ENCODE results near the gene CYTH3. TPM values are rescaled to one million over a fixed set of nuclear protein-coding genes. Genes with fewer than 3 reads are reported as not detected.

Gene CYTH3
- total RNA-seq, 2 donors from 2014 or later, result 12.3 to 37.7 TPM

- 97% methylated on average over 2 of the region's 2 CpGs for WGBS
- Histone ChIP-seq H3K27me3 (replicated peaks; ENCODE audit: insufficient read depth) (no peaks in the 10 kb centered on the region), H3K4me1 (replicated peaks) (no peaks in the 10 kb centered on the region), H3K9me3 (no peaks in the 10 kb centered on the region), H3K36me3 (no peaks in the 10 kb centered on the region), H3K4me3 (no peak overlapping the region), H3K27ac (no peak overlapping the region)
- intact Hi-C loops (cut with DNase I), result no loop called here
- TF ChIP-seq CTCF (IDR thresholded peaks at IDR 0.05), result no peak
- no peak for TF ChIP-seq POLR2A (IDR thresholded peaks at IDR 0.05)
- TF ChIP-seq POLR2AphosphoS5 (IDR thresholded peaks at IDR 0.05), result no peak
- DNase-seq (ENCODE audit: low spot score), result no peak
These were observed 151.3 kb downstream of the CYTH3 start for GRCh38 chr7:6121141-6121540.

- H3K27ac ChIP-seq, result no peak overlapping the region
- intact Hi-C loops (cut with DNase I), result no loop called here
- H3K4me3 ChIP-seq, result no peak overlapping the region
- 70% methylated on average over 2 of the region's 2 CpGs for WGBS
- no peaks in the 10 kb centered on the region for H3K9me3 ChIP-seq
- no peaks in the 10 kb centered on the region for H3K27me3 ChIP-seq (replicated peaks; ENCODE audit: insufficient read depth)
- H3K36me3 ChIP-seq, result no peaks in the 10 kb centered on the region
- no peak for TF ChIP-seq POLR2AphosphoS5 (IDR thresholded peaks at IDR 0.05)
- TF ChIP-seq POLR2A (IDR thresholded peaks at IDR 0.05), result no peak
- no peak for TF ChIP-seq CTCF (IDR thresholded peaks at IDR 0.05)
- DNase-seq (ENCODE audit: low spot score), result no peak
- no peaks in the 10 kb centered on the region for H3K4me1 ChIP-seq (replicated peaks)
These were observed 154.9 kb downstream of the CYTH3 start for GRCh38 chr7:6117533-6117932.

- TF ChIP-seq CTCF (IDR thresholded peaks at IDR 0.05), result no peak
- TF ChIP-seq POLR2A (IDR thresholded peaks at IDR 0.05), result no peak
- no peak for TF ChIP-seq POLR2AphosphoS5 (IDR thresholded peaks at IDR 0.05)
- no peak overlapping the region for H3K27ac ChIP-seq
- H3K9me3 ChIP-seq, result no peaks in the 10 kb centered on the region
- DNase-seq (ENCODE audit: low spot score), result no peak
- no peaks in the 10 kb centered on the region for H3K4me1 ChIP-seq (replicated peaks)
- intact Hi-C loops (cut with DNase I), result no loop called here
- WGBS, result 73% methylated on average over 2 of the region's 2 CpGs
- no peaks in the 10 kb centered on the region for H3K27me3 ChIP-seq (replicated peaks; ENCODE audit: insufficient read depth)
- H3K4me3 ChIP-seq, result no peak overlapping the region
- no peaks in the 10 kb centered on the region for H3K36me3 ChIP-seq
These were observed 156.2 kb downstream of the CYTH3 start for GRCh38 chr7:6116211-6116610.

Small RNA genes within 50 kb of the gene (small RNA-seq; reads per million reads assigned to genes)
- gene RF00019, result 0 reads per million in 2 donors

Other genes starting within 250 kb of the CYTH3 start
- under 1 TPM in 1 of 2 donors, not detected in 1; 0.74 TPM for gene ANKRD61, start 241.2 kb downstream of the CYTH3 start, total RNA-seq
- 100 to 1,000 TPM; 300 to 413 TPM for gene EIF2AK1, start 213.4 kb downstream of the CYTH3 start, total RNA-seq
- 10 to 100 TPM in 1 of 2 donors, 1 to 10 TPM in 1; 9.0 to 18.8 TPM for gene USP42, start 167.7 kb downstream of the CYTH3 start, total RNA-seq
- 10 to 100 TPM; 15.0 to 26.6 TPM for gene FAM220A, start 76.3 kb upstream of the CYTH3 start, total RNA-seq
- 100 to 1,000 TPM; 175 to 180 TPM for gene RAC1, start 101.9 kb upstream of the CYTH3 start, total RNA-seq
- 10 to 100 TPM in 1 of 2 donors, 1 to 10 TPM in 1; 9.7 to 20.4 TPM for gene DAGLB, start 175.3 kb upstream of the CYTH3 start, total RNA-seq
- 100 to 1,000 TPM in 1 of 2 donors, 10 to 100 TPM in 1; 75.2 to 117 TPM for gene KDELR2, start 211.5 kb upstream of the CYTH3 start, total RNA-seq

Data from prostate gland (tissue), 2 donors.